GM18511 (cell line): ENCODE results near the gene CDKAL1.

Experiments used
- ATAC-seq: cut with Tn5 transposase; IDR thresholded peaks from one replicate; pipeline ENCODE4 v1.9.1; 2021; ENCODE audit warnings: mild to moderate bottlenecking, moderate library complexity; ENCODE audit not compliant: unreplicated experiment

Gene CDKAL1

GRCh38 chr6:20868397-20869096 lies 334.3 kb downstream of the CDKAL1 start:
- ATAC-seq = no peak

GRCh38 chr6:20870021-20870420 lies 335.8 kb downstream of the CDKAL1 start:
- no peak for ATAC-seq

- no peak for ATAC-seq
These were observed 336.2 kb downstream of the CDKAL1 start for GRCh38 chr6:20870493-20870892.

GRCh38 chr6:20873425-20874190 lies 339.4 kb downstream of the CDKAL1 start:
- no peak for ATAC-seq

- no peak for ATAC-seq
These were observed 341.2 kb downstream of the CDKAL1 start for GRCh38 chr6:20875369-20875963.

GRCh38 chr6:20876036-20876435 lies 341.8 kb downstream of the CDKAL1 start:
- ATAC-seq = no peak

- ATAC-seq = no peak
These were observed 342.3 kb downstream of the CDKAL1 start for GRCh38 chr6:20876561-20876960.

GRCh38 chr6:20877008-20877937 lies 343.0 kb downstream of the CDKAL1 start:
- peak; percentile 98 for ATAC-seq

GRCh38 chr6:20879121-20879520 lies 344.9 kb downstream of the CDKAL1 start:
- no peak for ATAC-seq

GRCh38 chr6:20879526-20879925 lies 345.3 kb downstream of the CDKAL1 start:
- no peak for ATAC-seq

- ATAC-seq = no peak
These were observed 347.1 kb downstream of the CDKAL1 start for GRCh38 chr6:20881365-20881764.

GRCh38 chr6:20882014-20882413 lies 347.8 kb downstream of the CDKAL1 start:
- no peak for ATAC-seq

- no peak for ATAC-seq
These were observed 350.8 kb downstream of the CDKAL1 start for GRCh38 chr6:20885076-20885475.

GRCh38 chr6:20891161-20891560 lies 356.9 kb downstream of the CDKAL1 start:
- ATAC-seq = no peak

- no peak for ATAC-seq
These were observed 358.1 kb downstream of the CDKAL1 start for GRCh38 chr6:20892365-20892764.

GRCh38 chr6:20893412-20893811 lies 359.2 kb downstream of the CDKAL1 start:
- ATAC-seq = no peak

- peak; percentile 91 for ATAC-seq
These were observed 366.3 kb downstream of the CDKAL1 start for GRCh38 chr6:20900389-20901160.

GRCh38 chr6:20905377-20905776 lies 371.1 kb downstream of the CDKAL1 start:
- no peak for ATAC-seq

- no peak for ATAC-seq
These were observed 372.7 kb downstream of the CDKAL1 start for GRCh38 chr6:20906945-20907344.

GRCh38 chr6:20907486-20908071 lies 373.3 kb downstream of the CDKAL1 start:
- ATAC-seq = no peak
